GM10266 (cell line): ENCODE measurements around the gene GOSR2.

Source experiments
- DNase-seq: peaks from one replicate; pipeline ENCODE4 v3.0.0; 2012; ENCODE audit errors: extremely low spot score
- CTCF ChIP-seq: IDR thresholded peaks from 2 replicates; pipeline ENCODE4 v1.5.1; 2012; ENCODE audit warnings: mild to moderate bottlenecking, low read depth; ENCODE audit not compliant: control insufficient read depth, insufficient read depth; ENCODE audit errors: missing control alignments

GOSR2 gene

GRCh38 chr17:46942441-46943217 is 19.7 kb downstream of the GOSR2 start:
- TF ChIP-seq CTCF, result peak; percentile 73
- peak; percentile 63 for DNase-seq

GRCh38 chr17:46943218-46943500 is 20.2 kb downstream of the GOSR2 start:
- DNase-seq, result no peak
- TF ChIP-seq CTCF, result no peak

- TF ChIP-seq CTCF, result no peak
- no peak for DNase-seq
These were observed 20.8 kb downstream of the GOSR2 start for GRCh38 chr17:46943501-46944393.

- TF ChIP-seq CTCF, result no peak
- no peak for DNase-seq
These were observed 22.0 kb downstream of the GOSR2 start for GRCh38 chr17:46944931-46945330.

- no peak for TF ChIP-seq CTCF
- DNase-seq, result no peak
These were observed 24.3 kb downstream of the GOSR2 start for GRCh38 chr17:46947216-46947615.

- no peak for TF ChIP-seq CTCF
- no peak for DNase-seq
These were observed 25.6 kb downstream of the GOSR2 start for GRCh38 chr17:46948544-46948943.
